ENCODE measurements around the gene CALN1.
"Not testable (repeated sequence)": the region's sequence is repeated elsewhere in the genome, so short reads cannot be mapped to it uniquely, and the experiment has no call there.

CALN1 gene

DNA sequence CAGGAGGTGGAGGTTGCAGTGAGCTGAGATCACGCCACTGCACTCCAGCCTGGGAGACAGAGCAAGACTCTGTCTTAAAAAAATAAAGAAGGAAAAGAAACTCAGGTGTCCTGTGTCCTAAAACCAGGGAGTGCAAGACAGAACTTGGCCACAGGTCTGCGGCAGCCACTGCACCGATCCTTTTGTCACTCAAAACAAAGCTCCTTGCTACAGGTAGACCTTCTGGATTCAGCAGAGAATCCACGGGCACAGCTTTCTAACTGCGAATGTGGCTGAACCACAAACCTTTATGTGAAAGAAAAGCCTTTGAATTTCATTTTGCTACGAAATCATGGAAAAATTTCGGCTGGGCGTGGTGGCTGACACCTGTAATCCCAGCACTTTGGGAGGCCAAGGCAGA is 634.9 kb downstream of the CALN1 start:
- no peak for DNase-seq

DNA sequence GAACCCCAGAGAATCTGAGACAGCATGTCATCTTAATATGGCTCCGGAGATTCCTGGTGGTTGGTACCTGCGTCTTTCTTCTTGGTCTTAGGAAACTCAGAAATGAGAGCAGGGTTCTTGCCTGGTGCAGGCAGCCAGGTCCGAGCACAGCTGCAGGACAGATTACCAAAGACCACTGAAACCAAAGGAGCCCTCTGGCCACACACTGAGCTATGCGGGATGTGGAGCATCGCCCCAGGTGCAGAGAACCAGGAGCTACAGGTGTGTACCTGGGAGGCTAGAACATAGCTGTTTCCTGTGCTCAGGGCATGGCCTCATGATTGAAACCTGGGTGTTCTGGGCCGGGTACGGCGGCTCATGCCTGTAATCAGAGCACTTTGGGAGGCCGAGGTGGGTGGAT is 635.4 kb downstream of the CALN1 start:
- no peak for DNase-seq

DNA sequence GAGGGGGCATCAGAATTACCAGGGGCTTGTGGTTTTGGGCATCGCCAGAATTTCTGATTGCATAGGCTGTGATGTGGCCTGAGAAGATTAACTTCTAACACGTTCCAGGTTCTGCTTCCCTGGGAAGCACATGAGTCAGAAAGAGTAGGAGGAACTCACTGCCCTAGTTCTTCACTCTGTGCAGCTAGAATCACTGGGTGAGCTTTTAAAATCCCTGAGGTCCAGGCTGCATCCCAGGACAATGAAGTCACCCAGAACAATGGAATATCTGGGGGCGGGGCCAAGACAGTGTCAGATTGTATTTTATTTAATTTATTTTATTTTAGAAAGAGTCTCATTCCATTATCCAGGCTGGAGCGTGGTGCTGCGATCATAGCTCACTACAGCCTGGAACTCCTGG is 636.5 kb downstream of the CALN1 start:
- no peak for DNase-seq

DNA sequence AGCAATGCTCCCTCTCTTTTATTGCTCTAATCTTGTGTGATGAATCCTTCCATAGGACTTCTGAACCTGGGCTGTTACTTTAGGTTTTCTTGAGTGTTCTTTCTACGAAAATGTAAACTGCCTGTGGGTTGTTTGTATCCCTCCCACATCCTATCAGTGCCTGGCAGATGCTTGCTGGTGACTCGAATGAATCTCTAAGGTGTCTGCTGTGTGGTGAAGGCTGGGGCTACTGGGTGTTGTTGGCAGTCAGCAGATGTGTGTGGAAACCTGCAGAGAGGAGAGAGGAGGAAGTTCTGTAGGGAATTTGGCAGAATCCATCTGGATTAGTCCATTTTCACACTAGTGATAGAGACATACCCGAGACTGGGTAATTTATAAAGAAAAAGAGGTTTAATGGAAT is 639.4 kb downstream of the CALN1 start:
- no peak for DNase-seq

DNA sequence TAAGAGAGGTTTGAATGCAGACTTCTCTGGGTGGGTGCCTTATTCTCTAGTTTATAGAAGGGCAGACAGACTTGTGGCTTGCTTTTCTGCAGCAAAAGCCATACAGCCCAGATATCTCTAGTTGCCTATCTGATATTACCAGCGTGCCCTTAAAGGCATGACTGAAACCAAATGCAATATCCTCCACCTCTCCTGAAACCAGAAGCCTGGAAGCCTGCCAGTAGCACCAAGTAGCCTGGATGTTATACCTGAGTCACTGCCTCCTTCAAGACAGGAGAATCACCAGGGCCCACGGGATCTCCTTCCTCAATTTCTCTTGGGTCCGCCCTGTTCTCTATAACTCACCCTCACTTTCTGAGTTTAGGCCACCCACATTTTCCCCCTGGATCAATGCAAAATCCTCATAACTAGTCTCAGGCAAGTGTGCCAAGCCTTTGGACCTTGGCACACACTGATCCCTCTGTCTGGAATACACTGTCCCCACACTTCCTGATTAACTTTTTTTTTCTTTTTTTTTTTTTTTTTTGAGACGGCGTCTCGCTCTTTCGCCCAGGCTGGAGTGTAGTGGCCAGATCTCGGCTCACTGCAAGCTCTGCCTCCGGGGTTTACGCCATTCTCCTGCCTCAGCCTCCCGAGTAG is 641.8 kb downstream of the CALN1 start:
- DNase-seq = no peak

DNA sequence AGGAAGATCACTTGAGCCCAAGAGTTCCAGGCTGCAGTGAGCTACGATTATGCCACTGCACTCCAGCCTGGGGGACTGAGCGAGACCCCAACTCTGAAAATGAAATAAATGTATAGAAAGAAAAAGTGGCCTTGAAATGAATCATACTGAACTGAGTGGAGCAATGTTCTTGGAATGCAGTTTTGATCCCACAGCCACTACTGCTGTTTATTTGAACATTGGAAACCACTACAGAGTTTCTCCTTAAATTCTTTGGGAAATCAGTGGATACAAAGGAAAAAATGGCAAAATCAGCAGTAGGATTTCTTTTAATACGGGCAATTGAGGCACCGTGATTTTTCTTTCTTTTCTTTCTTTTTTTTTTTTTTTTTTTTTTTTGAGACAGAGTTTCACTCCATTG is 642.8 kb downstream of the CALN1 start:
- no peak for DNase-seq

DNA sequence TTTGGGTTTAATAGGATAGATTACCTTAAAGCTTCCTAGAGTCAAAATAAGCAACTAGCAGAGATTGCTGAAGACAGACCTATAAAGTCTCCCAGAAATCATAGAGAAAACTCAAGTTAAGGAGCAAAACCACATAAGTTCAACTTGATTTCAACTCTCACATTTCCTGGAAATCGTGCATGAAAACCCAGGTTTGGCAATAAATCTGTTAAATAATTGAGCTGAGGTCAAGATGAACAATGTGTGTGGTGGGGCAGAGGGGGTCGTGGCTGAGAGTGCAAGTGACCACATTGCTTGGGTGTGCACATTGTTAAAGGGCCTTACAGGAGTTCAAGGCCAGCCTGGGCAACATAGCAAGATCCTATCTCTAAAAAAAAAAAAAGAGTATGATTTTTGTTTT is 643.7 kb downstream of the CALN1 start:
- DNase-seq = no peak

DNA sequence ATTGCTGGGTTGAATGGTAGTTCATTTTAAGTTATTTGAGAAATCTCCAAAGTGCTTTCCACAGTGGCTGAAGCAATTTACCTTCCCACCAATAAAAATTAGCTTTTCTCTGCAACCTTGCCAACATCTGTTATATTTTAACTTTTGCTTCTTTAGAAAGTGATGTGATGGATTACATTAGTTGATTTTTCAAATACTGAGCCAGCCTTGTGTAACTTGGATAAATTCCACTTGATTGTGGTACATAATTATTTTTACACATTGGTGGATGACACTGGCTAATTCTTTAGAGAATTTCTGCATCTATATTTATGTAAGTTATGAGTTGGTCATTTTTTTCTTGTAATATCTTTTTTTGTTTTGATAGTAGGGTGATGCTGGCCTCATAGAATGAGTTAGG is 646.1 kb downstream of the CALN1 start:
- no peak for DNase-seq

DNA sequence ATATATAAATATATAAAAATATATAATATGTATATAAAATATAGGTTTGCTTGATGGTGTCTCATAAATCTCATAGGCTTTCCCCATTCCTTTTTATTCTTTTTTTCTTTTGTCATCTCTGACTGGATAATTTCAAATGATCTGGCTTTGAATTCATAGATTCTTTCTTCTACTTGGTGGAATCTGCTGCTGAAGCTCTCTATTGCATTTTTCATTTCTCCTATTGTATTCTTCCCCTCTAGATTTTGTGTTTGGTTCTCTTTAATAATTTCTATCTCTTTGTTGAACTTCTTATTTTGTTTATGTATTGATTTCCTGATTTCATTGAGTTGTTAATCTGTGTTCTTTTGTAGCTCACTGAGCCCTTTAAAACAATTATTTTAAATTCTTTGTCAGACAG is 650.8 kb downstream of the CALN1 start:
- DNase-seq = no peak

DNA sequence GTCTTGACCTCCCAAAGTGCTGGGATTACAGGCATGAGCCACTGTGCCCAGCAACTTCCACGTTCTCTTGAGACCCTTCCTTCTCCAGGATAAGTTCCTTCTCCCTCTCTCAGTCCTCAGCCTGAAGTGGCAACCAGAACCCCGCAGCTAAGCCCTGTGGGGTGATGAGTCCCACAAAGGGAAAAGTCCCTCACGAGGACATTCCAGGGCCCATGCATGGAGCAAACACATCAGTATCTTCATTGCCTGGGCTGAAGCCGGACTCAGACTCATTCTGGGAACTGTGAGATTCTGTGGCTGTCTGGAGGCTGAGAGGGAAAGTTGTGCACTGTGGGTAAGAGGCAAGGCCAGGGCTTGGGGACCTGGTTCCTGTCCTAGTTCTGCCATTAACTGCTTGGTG is 657.3 kb downstream of the CALN1 start:
- DNase-seq = no peak

DNA sequence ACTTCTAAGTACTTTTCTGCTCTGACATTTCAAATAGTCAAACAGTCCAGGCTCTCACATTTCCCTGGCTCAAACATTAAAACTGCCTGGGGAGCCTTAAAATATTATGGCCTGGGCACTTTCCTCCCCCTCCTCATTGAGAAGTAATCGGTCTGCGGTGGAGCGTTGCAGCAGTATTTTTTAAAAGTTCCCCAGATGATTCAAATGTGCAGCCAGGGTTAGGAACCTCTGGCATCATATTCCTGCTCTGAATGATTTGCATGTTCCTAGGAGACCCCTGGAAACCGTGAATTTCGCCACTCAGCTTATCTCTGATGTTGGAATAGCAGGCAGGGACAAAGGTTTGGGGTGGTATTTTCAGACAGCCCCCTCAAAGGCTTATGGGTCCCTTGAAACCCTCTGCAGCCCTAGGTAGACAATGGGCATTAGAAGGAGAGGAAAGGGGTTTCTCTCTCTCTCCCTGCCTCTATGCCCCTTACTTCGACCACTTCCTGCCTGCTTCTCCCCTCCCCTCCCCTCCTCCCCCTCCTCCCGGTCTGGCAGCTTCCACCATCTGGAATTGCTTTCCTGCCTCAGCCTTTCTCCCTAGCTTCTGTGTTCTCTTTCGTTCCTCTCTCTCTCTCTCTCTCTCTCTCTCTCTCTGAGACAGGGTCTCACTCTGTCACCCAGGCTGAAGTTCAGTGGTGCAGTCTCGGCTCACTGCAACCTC is 658.0 kb downstream of the CALN1 start:
- no peak for DNase-seq

DNA sequence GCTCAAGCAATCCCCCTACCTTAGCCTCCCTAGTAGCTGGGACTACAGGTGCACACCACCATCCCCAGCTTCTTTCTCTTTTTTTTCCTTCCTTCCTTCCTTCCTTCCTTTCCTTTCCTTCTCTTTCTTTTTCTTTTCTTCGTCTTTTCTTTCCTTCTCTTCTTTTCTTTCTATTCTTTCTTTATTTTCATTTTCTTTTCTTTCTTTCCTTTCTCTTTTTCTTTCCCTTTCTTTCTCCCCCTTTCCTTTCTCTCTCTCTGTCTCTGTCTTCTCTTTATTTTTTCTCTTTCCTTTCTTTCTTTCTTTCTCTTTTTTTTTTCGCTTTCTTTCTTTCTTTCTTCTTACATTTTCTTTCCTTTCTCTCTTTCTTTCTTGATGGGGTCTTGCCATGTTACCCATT is 658.9 kb downstream of the CALN1 start:
- no peak for DNase-seq

DNA sequence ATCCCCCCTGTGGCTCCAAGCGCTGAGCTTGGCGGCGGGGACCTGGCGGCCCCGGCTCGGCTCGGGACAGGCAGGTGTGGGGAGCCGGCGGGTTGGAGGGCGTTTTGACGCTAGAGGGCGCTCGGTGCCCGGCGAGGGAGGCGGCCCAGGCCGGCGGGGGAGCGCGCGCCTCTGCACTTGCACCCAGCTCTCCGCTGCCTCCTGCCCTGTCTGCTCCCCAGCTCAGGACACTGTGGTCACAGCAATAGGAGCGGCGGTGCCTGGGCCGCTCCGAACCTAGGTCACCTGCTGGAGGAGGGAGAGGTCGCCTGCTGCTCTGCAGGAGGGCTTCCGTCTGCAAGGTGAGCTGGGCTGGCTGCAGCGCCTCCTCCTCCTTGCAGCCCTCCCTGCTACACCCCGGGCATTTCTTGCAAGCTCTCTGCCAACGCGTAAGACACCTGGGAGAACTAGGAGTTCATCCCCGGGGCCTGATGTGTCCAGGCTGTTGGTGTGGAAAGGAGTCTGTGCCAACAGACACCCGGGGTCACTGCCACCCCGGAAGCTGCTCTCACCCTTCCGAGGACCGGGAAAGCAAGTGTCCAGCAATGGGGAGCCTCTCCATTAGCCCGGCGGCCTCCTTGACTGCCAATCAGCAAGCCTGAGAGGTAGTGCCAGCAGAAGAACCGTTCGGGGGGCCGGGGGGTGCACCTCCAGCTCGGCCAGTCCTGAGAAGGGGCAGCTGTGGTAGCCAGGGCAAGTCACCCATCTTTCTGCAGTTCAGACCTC is 659.8 kb downstream of the CALN1 start:
- peak; percentile 11 for DNase-seq

DNA sequence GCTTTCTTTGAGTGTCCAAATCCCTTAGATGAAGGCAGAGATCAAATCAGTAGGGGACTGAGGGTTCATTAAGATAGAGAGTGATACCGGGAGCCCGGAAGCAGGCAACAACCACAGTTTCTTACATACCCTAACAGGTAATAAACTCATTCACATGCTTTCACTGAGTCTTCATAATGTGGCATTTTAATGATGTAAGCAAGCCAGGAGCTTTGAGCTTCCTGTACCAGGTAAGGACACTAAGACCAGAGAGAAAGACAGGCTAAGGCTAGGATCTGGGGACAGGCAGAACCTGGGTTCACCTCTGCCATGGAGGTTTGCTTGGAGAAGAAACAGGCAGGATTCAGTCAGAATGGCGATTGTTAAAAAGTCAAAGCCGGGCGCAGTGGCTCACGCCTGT is 661.8 kb downstream of the CALN1 start:
- no peak for DNase-seq

DNA sequence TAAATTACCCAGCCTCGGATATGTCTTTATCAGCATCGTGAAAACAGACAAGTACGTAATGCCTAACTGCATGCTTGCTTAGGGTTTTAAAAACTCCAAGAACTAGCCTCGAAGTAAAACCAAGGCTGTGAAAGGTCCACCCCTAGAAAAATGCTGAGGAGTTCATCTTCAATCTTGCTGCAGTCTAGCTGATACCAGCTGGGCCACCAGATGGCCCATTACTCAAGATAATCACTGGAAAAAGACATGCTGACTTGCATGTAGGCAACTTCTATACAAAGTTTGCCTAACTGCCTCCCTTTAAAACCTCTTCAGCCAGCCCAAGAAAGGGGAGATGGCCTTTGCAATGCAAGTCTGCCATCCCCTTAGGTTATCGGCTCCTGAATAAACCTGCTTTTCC is 666.1 kb downstream of the CALN1 start:
- DNase-seq = no peak

DNA sequence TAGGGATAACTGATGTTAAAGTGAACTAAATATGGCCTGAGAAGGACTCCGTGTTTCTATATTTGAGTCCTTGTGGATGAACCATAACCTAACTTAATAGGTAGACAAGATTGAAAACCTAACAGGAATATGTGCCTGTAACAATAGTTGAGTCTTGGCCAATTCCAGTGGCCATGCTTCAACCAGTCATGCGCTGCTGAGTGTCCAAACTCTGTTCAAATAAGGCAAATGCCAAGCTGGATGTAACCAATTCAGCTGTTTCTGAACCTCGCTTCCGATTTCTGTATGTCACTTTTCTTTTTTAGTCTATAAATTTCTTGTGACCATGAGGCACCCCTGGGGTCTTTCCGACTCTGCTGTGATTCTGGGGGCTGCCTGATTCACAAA is 672.0 kb downstream of the CALN1 start:
- DNase-seq = no peak

DNA sequence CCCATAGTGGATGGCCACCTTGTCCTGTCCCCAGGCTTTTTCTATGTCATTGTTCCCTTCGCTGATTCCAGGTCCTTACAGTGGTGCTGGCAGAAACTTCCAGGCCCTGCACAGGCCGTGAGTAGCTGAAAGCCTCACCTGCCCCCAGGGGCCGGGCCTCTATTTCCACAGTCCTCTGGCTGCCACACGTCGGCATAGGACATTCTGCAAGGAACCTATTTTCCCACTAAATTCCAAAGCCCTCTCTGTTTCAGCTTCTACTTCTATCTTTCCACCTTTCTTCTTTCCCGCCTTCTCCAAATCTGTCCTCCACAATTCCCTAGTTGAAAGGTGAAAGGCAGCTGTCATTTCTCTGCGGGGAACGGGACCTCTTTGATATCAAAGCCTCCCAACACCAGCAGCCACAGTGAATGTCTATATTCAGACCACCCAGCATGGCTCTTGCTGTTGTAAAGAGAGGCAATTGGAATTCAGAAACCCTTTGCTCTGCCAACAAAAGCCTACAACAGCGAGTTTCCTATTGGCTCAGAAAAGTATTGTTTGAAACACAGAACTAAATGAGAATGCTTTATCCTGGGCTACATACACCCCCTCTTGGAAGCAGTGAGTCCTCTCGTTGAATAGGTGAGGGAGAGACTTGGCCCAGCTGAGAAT is 672.5 kb downstream of the CALN1 start:
- DNase-seq = no peak

DNA sequence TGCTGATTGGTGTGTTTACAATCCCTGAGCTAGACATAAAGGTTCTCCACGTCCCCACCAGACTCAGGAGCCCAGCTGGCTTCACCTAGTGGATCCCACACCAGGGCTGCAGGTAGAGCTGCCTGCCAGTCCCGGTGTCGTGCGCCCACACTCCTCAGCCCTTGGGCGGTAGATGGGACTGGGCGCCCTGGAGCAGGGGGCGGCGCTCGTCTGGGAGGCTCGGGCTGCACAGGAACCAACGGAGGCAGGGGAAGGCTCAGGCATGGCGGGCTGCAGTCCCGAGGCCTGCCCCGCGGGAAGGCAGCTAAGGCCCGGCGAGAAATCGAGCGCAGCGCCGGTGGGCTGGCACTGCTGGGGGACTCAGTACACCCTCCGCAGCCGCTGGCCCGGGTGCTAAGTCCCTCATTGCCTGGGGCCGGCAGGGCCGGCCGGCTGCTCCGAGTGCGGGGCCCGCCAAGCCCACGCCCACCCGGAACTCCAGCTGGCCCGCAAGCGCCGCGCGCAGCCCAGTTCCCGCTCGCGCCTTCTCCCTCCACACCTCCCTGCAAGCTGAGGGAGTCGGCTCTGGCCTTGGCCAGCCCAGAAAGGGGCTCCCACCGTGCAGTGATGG is 674.1 kb downstream of the CALN1 start:
- DNase-seq = not testable (repeated sequence)

DNA sequence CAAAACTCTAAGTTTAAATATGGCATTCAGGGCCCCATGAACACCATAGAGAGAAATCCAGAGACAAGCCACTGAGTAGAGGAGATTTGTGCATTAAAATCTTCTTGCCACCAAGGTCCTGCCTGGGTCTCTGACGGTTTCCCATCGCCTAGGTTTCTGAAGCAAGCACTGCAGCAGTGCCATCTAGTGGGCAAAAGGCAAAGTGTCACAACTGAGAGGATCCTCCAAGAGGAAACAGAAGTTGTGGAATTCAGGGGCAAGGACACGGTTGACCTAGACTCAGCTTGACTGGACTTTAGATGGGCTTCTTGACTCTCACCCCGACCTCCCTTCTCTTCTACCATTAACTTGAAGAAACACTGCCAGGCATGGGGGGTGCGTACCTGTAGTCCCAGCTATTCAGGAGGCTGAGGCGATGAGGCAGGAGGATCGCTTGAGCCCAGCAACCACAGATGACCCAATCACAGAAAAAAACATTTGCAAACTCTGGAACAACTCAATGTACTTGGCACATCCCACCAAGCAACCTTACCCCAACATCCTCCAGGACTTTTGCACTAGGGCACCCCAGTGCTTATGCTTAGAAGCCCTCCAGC is 676.1 kb downstream of the CALN1 start:
- peak; percentile 40 for DNase-seq

DNA sequence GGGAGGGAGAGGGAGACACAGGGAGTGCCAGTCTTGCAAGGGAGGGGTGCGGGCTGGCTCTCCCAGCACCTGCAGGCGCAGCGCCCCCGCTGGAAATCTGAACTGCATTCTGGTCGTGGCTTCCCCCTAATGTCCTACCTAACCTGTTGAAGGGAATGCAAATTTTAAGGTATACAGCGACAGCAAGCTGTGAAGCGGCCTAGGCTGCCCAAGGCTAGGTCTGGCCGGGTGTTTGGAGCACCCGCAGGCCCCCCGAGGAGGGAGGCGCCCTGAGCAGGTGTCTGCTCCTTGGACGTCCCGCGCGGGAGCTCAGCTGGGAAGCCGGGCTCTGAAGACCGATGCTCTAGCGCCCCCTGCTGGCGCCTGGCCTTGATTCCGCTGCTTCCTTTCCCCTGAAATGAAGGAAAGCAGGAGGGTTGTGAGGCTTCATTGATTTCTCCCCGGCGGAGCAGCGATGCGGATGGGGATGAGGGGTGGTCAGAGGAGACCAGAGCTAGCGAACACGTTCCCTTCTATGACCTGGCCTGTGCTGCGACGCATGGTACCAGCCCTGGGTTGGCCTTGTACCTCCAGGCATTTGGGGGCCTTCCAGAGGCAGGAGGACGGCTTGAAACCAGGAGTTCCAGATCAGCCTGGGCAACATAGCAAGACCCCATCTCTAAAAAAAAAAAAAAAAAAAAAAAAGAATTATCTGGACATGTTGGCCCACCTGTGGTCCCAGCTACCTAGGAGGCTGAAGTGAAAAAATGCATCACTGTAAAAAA is 678.8 kb downstream of the CALN1 start:
- peak; percentile 50 for DNase-seq

DNA sequence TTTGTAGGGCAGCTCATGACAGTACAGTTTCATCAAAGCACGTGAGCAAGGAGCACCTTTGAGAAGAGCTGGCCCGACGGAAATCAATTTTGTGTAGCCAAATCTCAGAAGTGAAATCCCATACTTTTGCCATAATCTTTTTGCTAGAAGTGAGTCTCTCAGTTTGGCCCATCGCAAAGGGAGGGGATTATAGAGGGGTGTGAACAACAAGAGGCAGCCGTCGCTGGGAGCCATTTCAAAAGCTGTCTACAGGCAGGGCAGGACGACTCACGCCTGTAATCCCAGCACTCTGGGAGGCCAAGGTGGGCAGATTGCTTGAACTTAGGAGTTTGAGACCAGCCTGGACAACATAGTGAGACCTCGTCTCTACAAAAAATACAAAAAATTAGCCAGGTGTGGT is 680.4 kb downstream of the CALN1 start:
- DNase-seq = no peak
